Activated CD4-positive, alpha-beta T cell treated with anti-CD3 and anti-CD28 coated beads for 36 hours (primary cell): ENCODE results near the gene FAM47E. TPM values are rescaled to one million over a fixed set of nuclear protein-coding genes. Genes with fewer than 3 reads are reported as not detected.

ENCODE experiments used
- ATAC-seq: fragments of 200-7000 bp; cut with Tn5 transposase; one replicate; pipeline ENCODE4 v1.10.0; 2021; ENCODE audit warnings: mild to moderate bottlenecking, moderate library complexity
- CTCF ChIA-PET: fragments of 350-600 bp; sonication (Branson Sonifier 250); formaldehyde crosslinking; loops from one replicate; lab custom pipeline; 2021; ENCODE audit warnings: antibody characterized with exemption; lab: Charles Lee
- POLR2A ChIA-PET: fragments of 350-600 bp; sonication (Branson Sonifier 250); formaldehyde crosslinking; loops from one replicate; lab custom pipeline; 2021; ENCODE audit warnings: antibody characterized with exemption, inconsistent platforms; lab: Charles Lee
- DNase-seq: peaks from one replicate; pipeline ENCODE4 v3.0.0-alpha.2; 2020
- H3K27ac Mint-ChIP-seq: one replicate; pipeline ENCODE4 v1.8.0; 2021; ENCODE audit warnings: mixed read lengths
- H3K27me3 Mint-ChIP-seq: one replicate; pipeline ENCODE4 v1.8.0; 2021; ENCODE audit warnings: mixed read lengths
- H3K36me3 Mint-ChIP-seq: one replicate; pipeline ENCODE4 v1.8.0; 2021; ENCODE audit warnings: low read depth, mixed read lengths
- H3K4me1 Mint-ChIP-seq: one replicate; pipeline ENCODE4 v1.8.0; 2021; ENCODE audit warnings: mixed read lengths
- H3K4me3 Mint-ChIP-seq: one replicate; pipeline ENCODE4 v1.8.0; 2021; ENCODE audit warnings: mild to moderate bottlenecking, moderate library complexity, mixed read lengths
- H3K9me3 Mint-ChIP-seq: one replicate; pipeline ENCODE4 v1.8.0; 2021; ENCODE audit warnings: low read depth, mixed read lengths
- intact Hi-C, 2 experiments: fragments of 100-400 bp; cut with DNase I in 1 of 2; cut with micrococcal nuclease in 1 of 2; formaldehyde crosslinking; loops; one replicate each; pipeline versions ENCODE4 v1.14.2 to v1.15.1; 2022 to 2024; cut with DNase I, micrococcal nuclease
- total RNA-seq, 2 experiments: library from RNA; stranded (reverse); gene quantifications; one replicate each; pipeline ENCODE4 v1.2.3, GENCODE V29; 2021

The FAM47E gene
- not detected for total RNA-seq

- intact Hi-C loops: loop anchor here in 1 of 2 experiments (5.0 kb wide), 1 partner anchor 69 kb away; no protein-coding TSS in a partner anchor
- H3K4me3 Mint-ChIP-seq: peak within 1 kb of the TSS; percentile 62
- DNase-seq (peak; percentile 60), ATAC-seq (peak; percentile 79)
- H3K9me3 Mint-ChIP-seq: no peaks in the 10 kb centered on the region
- H3K27ac Mint-ChIP-seq: peak within 1 kb of the TSS; percentile 17
- POLR2A ChIA-PET: no interaction called here
- H3K36me3 Mint-ChIP-seq: no peaks in the 10 kb centered on the region
- CTCF ChIA-PET: interaction anchor here (0.5 to 1.7 kb wide), 4 partner anchors 16 to 71 kb away, joined by 3 to 5 read pairs (median 4); no protein-coding TSS in a partner anchor
- peaks cover 61% of the 10 kb centered on the region for H3K27me3 Mint-ChIP-seq
- H3K4me1 Mint-ChIP-seq: peaks cover 6% of the 10 kb centered on the region
These were observed at the start of gene FAM47E for GRCh38 chr4:76251441-76252270. TSS of gene FAM47E (plus strand) at chr4:76251721. CDS start at chr4:76251747, 26 bp downstream.

- Mint-ChIP-seq H3K9me3 (no peaks in the 10 kb centered on the region), H3K27me3 (no peaks in the 10 kb centered on the region), H3K36me3 (no peaks in the 10 kb centered on the region), H3K4me3 (no peak overlapping the region), H3K4me1 (peaks cover 37% of the 10 kb centered on the region), H3K27ac (no peak overlapping the region)
- ChIA-PET CTCF (no interaction called here), POLR2A (no interaction called here)
- DNase-seq (no peak), ATAC-seq (no peak)
- intact Hi-C loops: no loop called here
These were observed 48.0 kb upstream of the FAM47E start for GRCh38 chr4:76203541-76203940.

- no peaks in the 10 kb centered on the region for H3K27me3 Mint-ChIP-seq
These were observed 46.6 kb upstream of the FAM47E start for GRCh38 chr4:76204936-76205335.

GRCh38 chr4:76205476-76205875 is 46.0 kb upstream of the FAM47E start:
- intact Hi-C loops: no loop called here
- Mint-ChIP-seq H3K4me3 (no peak overlapping the region), H3K36me3 (no peaks in the 10 kb centered on the region), H3K4me1 (peaks cover 27% of the 10 kb centered on the region), H3K9me3 (no peaks in the 10 kb centered on the region), H3K27me3 (no peaks in the 10 kb centered on the region), H3K27ac (no peak overlapping the region)
- POLR2A ChIA-PET: no interaction called here
- DNase-seq: no peak
- ATAC-seq: no peak
- CTCF ChIA-PET: no interaction called here

More at GRCh38 chr4:76204936-76205335, 46.6 kb upstream of the FAM47E start:
- CTCF ChIA-PET: interaction anchor here (1.0 kb wide), 1 partner anchor 12 kb away, joined by 3 read pairs; no protein-coding TSS in a partner anchor
- ATAC-seq (no peak), DNase-seq (no peak)
- H3K27ac Mint-ChIP-seq: no peak overlapping the region
- no peaks in the 10 kb centered on the region for H3K36me3 Mint-ChIP-seq
- POLR2A ChIA-PET: no interaction called here
- H3K4me3 Mint-ChIP-seq: no peak overlapping the region
- intact Hi-C loops: no loop called here
- peaks cover 29% of the 10 kb centered on the region for H3K4me1 Mint-ChIP-seq
- no peaks in the 10 kb centered on the region for H3K9me3 Mint-ChIP-seq

GRCh38 chr4:76206222-76206942 is 45.1 kb upstream of the FAM47E start:
- Mint-ChIP-seq H3K36me3 (no peaks in the 10 kb centered on the region), H3K4me1 (peaks cover 20% of the 10 kb centered on the region), H3K27ac (no peak overlapping the region), H3K27me3 (no peaks in the 10 kb centered on the region), H3K4me3 (no peak overlapping the region), H3K9me3 (no peaks in the 10 kb centered on the region)
- ChIA-PET POLR2A (no interaction called here), CTCF (interaction anchor here (1.2 to 1.9 kb wide), 2 partner anchors 9 to 26 kb away, joined by 5 to 8 read pairs; no protein-coding TSS in a partner anchor)
- intact Hi-C loops: no loop called here
- ATAC-seq (no peak), DNase-seq (no peak)

- Mint-ChIP-seq H3K4me1 (peaks cover 27% of the 10 kb centered on the region), H3K9me3 (no peaks in the 10 kb centered on the region), H3K27ac (no peak overlapping the region), H3K4me3 (no peak overlapping the region), H3K36me3 (no peaks in the 10 kb centered on the region), H3K27me3 (no peaks in the 10 kb centered on the region)
- CTCF ChIA-PET: interaction anchor here (0.6 to 1.9 kb wide), 3 partner anchors 28 to 700 kb away, joined by 3 to 8 read pairs (median 3); no protein-coding TSS in a partner anchor
- intact Hi-C loops: no loop called here
- DNase-seq (no peak), ATAC-seq (no peak)
- POLR2A ChIA-PET: no interaction called here
These were observed 44.0 kb upstream of the FAM47E start for GRCh38 chr4:76207549-76207948.

- H3K4me1 Mint-ChIP-seq: peaks cover 34% of the 10 kb centered on the region
- no peaks in the 10 kb centered on the region for H3K9me3 Mint-ChIP-seq
- intact Hi-C loops: no loop called here
- H3K36me3 Mint-ChIP-seq: no peaks in the 10 kb centered on the region
- no peak overlapping the region for H3K4me3 Mint-ChIP-seq
- no peak for ATAC-seq
- no peaks in the 10 kb centered on the region for H3K27me3 Mint-ChIP-seq
- H3K27ac Mint-ChIP-seq: no peak overlapping the region
- CTCF ChIA-PET: interaction anchor here (0.9 to 1.9 kb wide), 4 partner anchors 8 to 170 kb away, joined by 3 to 8 read pairs (median 4); no protein-coding TSS in a partner anchor
- DNase-seq: no peak
- POLR2A ChIA-PET: no interaction called here
These were observed 43.3 kb upstream of the FAM47E start for GRCh38 chr4:76208005-76208765.

- ATAC-seq (no peak), DNase-seq (no peak)
- Mint-ChIP-seq H3K4me1 (peaks cover 45% of the 10 kb centered on the region), H3K27me3 (no peaks in the 10 kb centered on the region), H3K36me3 (no peaks in the 10 kb centered on the region), H3K9me3 (no peaks in the 10 kb centered on the region), H3K4me3 (no peak overlapping the region), H3K27ac (no peak overlapping the region)
- CTCF ChIA-PET: interaction anchor here (0.6 to 1.9 kb wide), 3 partner anchors 11 to 168 kb away, joined by 3 to 8 read pairs (median 4); no protein-coding TSS in a partner anchor
- POLR2A ChIA-PET: no interaction called here
- intact Hi-C loops: loop anchor here (5.0 to 10.0 kb wide), 5 partner anchors 63 to 945 kb away; partner anchors contain the start of genes CCNG2 (in 1 of the 2), CCNI (in 1 of the 2), NUP54 (in 1 of the 2) and STBD1 (in 1 of the 2)
These were observed 41.6 kb upstream of the FAM47E start for GRCh38 chr4:76209881-76210280.

- H3K27me3 Mint-ChIP-seq: no peaks in the 10 kb centered on the region
- intact Hi-C loops: loop anchor here (5.0 to 10.0 kb wide), 5 partner anchors 63 to 944 kb away; partner anchors contain the start of genes CCNG2 (in 1 of the 2), CCNI (in 1 of the 2), NUP54 (in 1 of the 2) and STBD1 (in 1 of the 2)
- no peak for DNase-seq
- ChIA-PET CTCF (interaction anchor here (0.6 to 1.9 kb wide), 4 partner anchors 12 to 168 kb away, joined by 3 to 8 read pairs (median 4); no protein-coding TSS in a partner anchor), POLR2A (interaction anchor here (0.8 kb wide), 1 partner anchor 11 kb away, joined by 3 read pairs; no protein-coding TSS in a partner anchor)
- ATAC-seq: no peak
- H3K27ac Mint-ChIP-seq: no peak overlapping the region
- no peaks in the 10 kb centered on the region for H3K36me3 Mint-ChIP-seq
- peaks cover 45% of the 10 kb centered on the region for H3K4me1 Mint-ChIP-seq
- H3K4me3 Mint-ChIP-seq: no peak overlapping the region
- H3K9me3 Mint-ChIP-seq: no peaks in the 10 kb centered on the region
These were observed 41.1 kb upstream of the FAM47E start for GRCh38 chr4:76210452-76210851.
